Mucosa of rectum (tissue), 2 donors: ENCODE measurements around the gene CCDC12.
A peak's percentile ranks its signal among the peaks of the same experiment; 100 is the strongest.

Experiments
- H3K27ac ChIP-seq, 2 donors: one replicate each; pipeline ENCODE4 v1.7.0; 2013; ENCODE audit warnings: inconsistent platforms in 2 of 2, low read depth in 2 of 2, low read length in 2 of 2
- H3K27me3 ChIP-seq, 2 donors: one replicate each; pipeline ENCODE4 v1.7.0; 2013; ENCODE audit warnings: low read length in 2 of 2; ENCODE audit not compliant: control insufficient read depth in 2 of 2, insufficient read depth in 2 of 2
- H3K36me3 ChIP-seq, 2 donors: one replicate each; pipeline ENCODE4 v1.7.0; 2013; ENCODE audit warnings: low read length in 2 of 2; ENCODE audit not compliant: control insufficient read depth in 2 of 2, insufficient read depth in 2 of 2
- H3K4me1 ChIP-seq, 2 donors: one replicate each; pipeline ENCODE4 v1.7.0; 2013; ENCODE audit warnings: low read length in 2 of 2, mild to moderate bottlenecking in 1 of 2; ENCODE audit not compliant: control insufficient read depth in 2 of 2, insufficient read depth in 2 of 2
- H3K4me3 ChIP-seq, 2 donors: one replicate each; pipeline ENCODE4 v1.7.0; 2013; ENCODE audit warnings: low read length in 2 of 2
- H3K9ac ChIP-seq, 2 donors: one replicate each; pipeline ENCODE4 v1.7.0; 2013; ENCODE audit warnings: low read length in 2 of 2, low read depth in 1 of 2, mild to moderate bottlenecking in 1 of 2
- H3K9me3 ChIP-seq, 2 donors: one replicate each; pipeline ENCODE4 v1.7.0; 2013; ENCODE audit warnings: low read length in 2 of 2; ENCODE audit not compliant: control insufficient read depth in 2 of 2
- donor health status: healthy.
- donor health status: Normal muscosa, but diverticular disease.

Gene CCDC12

DNA sequence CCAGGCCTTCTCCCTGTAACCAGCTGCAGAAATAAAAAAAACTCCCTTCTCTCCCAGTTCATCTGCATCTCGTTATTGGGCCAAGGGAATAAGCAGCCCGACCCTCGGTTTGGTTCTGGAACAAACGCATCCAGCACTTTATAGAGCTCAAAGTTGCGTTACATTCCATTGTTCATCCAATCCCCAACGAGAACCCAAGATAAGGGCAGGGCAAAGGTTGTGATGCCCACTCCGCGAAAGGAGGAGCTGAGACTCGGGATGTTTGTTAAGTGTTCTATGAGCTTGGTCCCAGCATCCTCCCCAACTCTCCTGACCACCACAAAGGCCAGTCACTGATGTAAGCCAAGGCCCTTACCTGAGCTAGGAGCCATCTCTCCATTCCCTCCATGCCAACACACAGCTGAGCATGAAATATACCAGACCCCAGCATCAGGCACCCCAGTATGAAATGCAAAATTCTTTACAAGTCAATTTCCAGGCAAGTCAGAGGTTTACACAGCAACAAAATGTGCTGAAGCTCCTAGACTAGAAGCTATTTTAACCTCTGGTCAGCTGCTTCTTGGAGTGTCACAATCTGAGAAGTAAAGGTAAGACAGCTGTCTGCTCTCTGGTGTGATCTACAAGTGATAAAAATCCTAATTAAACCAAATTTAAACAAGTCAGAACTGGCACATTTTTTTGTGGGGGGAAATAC, 17.9 kb downstream of the CCDC12 start:
- Histone ChIP-seq H3K27ac (no peak overlapping the region), H3K9me3 (no peaks in the 10 kb centered on the region), H3K9ac (no peak overlapping the region), H3K4me3 (no peak overlapping the region), H3K36me3 (peaks cover 0 to 3% of the 10 kb centered on the region in 2 donors), H3K27me3 (no peaks in the 10 kb centered on the region), H3K4me1 (peaks cover 39 to 49% of the 10 kb centered on the region in 2 donors)

DNA sequence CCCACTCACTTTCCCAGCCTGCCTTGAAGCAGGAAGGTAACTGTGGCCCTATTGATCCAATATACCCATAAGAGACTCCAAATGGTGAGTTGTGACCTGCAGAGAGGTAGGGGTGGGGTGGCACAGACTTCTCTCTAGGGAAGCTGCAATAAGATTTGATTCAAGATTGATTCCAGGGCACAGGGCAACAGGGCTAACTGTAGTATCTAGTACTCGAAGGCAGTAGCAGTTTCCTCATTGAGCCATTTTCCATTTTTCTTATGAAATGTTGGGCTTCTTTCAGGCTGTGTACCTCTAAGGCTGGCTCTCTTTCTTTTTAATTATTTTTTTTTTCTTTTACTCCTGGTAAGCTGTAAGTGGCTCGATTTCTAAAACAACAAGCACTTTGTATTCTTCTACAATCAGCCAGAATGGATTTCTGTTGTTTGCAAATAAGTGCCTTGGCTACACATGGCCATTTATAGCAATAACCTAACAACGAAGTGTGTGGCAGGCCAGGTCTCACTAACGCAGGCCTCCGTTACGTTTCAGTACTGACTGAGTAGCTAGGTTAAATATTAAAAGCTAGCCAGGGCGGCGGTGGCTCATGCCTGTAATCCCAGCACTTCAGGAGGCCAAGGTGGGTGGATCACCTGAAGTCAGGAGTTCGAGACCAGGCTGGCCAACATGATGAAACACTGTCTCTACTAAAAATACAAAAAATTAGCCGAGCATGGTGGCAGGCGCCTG, 19.3 kb downstream of the CCDC12 start:
- Histone ChIP-seq H3K9ac (no peak overlapping the region), H3K4me1 (peaks cover 39 to 49% of the 10 kb centered on the region in 2 donors)

DNA sequence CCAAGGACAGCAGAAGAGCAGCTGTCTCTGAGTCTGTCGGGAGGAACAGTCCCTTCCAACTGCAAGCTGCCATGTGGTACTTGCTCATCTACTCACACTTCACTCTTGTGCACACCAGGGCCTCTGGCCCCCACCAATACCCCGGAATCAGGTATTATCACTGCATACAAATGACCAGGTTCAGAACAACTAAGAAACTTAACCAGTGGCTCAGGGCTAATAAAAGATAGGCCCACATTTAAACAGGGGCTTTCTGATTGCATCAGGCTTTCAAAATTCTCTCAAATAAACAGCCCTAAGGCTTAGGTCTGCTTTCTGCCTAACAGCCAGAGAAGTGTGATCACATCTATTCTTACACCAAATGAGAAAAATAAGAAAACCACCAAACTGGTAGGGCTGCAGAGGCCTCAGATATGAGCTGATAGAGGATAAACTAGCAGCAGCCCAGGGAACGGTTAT, 20.7 kb downstream of the CCDC12 start:
- Histone ChIP-seq H3K4me3 (no peak overlapping the region), H3K4me1 (peaks cover 36 to 48% of the 10 kb centered on the region in 2 donors), H3K9me3 (no peaks in the 10 kb centered on the region), H3K27me3 (no peaks in the 10 kb centered on the region), H3K27ac (no peak overlapping the region), H3K9ac (no peak overlapping the region), H3K36me3 (peaks cover 0 to 3% of the 10 kb centered on the region in 2 donors)

More for the DNA sequence above, 19.3 kb downstream of the CCDC12 start:
- H3K27ac ChIP-seq = peak overlapping the region; percentile 11 to 23
- peaks cover 0 to 3% of the 10 kb centered on the region in 2 donors for H3K36me3 ChIP-seq
- no peaks in the 10 kb centered on the region for H3K9me3 ChIP-seq
- no peaks in the 10 kb centered on the region for H3K27me3 ChIP-seq
- H3K4me3 ChIP-seq = no peak overlapping the region

DNA sequence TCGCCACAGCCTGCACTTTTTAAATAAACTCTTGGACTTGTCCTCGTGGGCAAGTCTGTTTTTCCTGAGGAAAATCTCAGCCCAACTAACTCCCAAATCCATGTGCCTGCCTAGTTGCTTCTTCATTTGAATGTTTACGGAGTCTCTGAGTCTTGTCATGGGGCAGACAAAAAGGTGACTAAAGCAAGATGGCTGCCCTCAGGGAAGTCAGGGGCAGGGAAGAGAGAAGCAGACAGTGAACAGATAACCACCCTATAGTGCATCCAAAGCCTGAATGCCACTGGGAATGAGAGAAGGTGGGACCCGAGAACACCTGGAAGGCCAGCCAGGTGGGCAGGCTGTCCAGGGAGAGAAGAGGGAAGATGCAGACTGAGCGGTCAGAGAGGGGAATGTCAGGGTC, 21.4 kb downstream of the CCDC12 start:
- peaks cover 0 to 3% of the 10 kb centered on the region in 2 donors for H3K36me3 ChIP-seq
- no peaks in the 10 kb centered on the region for H3K9me3 ChIP-seq
- no peaks in the 10 kb centered on the region for H3K27me3 ChIP-seq
- no peak overlapping the region for H3K27ac ChIP-seq
- H3K4me3 ChIP-seq = no peak overlapping the region
- H3K4me1 ChIP-seq = peaks cover 33 to 47% of the 10 kb centered on the region in 2 donors
- no peak overlapping the region for H3K9ac ChIP-seq

DNA sequence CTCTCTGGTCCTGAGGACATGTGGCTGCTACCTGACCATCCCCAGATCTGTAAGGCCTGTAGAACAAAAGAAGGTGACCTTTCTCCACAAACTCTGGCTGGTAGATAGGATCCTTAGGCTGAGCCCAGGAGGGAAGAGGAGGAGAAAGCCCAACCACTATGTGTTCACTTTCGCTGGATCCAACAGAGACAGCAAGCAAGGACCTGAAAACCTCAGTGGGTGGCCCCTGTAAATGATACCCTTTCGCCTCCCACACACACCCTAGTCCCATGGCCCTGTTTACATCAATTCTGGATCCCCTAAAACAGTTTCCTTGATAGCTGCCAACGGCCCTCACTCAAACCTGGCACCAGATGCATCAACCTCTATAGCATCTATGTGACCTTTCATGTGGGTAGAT, 22.4 kb downstream of the CCDC12 start:
- Histone ChIP-seq H3K36me3 (no peaks in the 10 kb centered on the region), H3K4me3 (no peak overlapping the region), H3K9me3 (no peaks in the 10 kb centered on the region), H3K27me3 (no peaks in the 10 kb centered on the region), H3K9ac (no peak overlapping the region), H3K4me1 (peaks cover 33 to 43% of the 10 kb centered on the region in 2 donors), H3K27ac (no peak overlapping the region)

DNA sequence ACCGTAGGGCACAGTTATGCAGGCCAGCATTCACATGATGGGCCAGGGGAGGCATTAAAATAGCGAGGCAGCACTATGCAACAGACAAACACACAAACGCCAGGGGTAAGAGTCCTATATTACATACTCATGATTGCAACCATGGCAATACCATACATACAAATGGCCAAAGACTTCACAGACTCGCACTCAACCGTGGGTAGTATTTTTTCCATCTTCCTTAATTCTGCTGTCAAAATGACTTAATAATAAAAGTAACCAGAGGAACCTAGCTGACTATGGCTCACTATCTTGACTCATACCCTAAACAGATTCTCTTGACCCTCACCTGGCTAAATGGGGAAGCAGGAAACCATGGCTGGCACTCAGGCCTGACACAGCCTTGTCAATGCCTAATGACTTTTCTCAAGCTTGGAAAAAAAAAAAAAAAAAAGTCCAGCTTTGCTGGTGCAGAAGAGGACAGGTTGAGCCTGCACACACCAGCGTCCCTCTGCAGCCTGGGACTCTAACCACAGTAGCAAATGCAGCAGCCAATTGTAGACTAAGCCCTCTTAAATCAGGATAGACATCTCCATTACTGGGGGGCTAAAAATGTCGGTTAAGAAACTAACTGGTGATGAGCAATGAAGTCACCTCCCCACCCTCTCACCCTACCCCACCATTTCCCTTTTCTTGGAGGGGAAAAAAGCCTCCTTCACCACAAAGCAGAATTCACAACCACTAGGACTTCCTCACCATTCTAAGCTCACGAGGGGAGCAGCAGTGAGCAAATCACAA, 23.1 kb downstream of the CCDC12 start:
- no peak overlapping the region for H3K4me3 ChIP-seq
- peak overlapping the region in 1 of 2 donors; percentile 11 for H3K27ac ChIP-seq
- no peaks in the 10 kb centered on the region for H3K9me3 ChIP-seq
- no peaks in the 10 kb centered on the region for H3K27me3 ChIP-seq
- no peak overlapping the region for H3K9ac ChIP-seq
- peaks cover 35 to 43% of the 10 kb centered on the region in 2 donors for H3K4me1 ChIP-seq
- H3K36me3 ChIP-seq = no peaks in the 10 kb centered on the region

DNA sequence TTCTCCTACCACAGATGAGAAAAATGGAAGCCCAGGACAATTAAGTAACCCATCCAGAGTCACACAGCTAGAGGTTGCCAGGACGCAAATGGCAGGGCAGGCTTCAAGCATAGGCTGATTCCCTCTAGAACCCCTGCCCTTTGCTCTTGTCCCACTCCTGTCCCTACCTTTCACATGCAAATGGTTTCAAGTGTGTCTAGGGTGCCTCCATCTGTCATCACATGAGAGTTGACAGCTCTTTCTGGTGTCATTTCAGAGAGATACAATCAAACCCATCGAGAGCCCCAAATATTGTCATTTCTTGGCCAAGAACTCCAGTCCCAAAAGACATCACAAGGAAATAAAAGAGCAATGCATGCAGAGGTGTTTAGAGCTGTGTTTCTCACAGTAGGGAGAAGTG, 23.7 kb downstream of the CCDC12 start:
- H3K27me3 ChIP-seq = no peaks in the 10 kb centered on the region
- no peaks in the 10 kb centered on the region for H3K36me3 ChIP-seq
- H3K4me3 ChIP-seq = no peak overlapping the region
- peaks cover 39 to 45% of the 10 kb centered on the region in 2 donors for H3K4me1 ChIP-seq
- no peaks in the 10 kb centered on the region for H3K9me3 ChIP-seq
- H3K9ac ChIP-seq = no peak overlapping the region
- peak overlapping the region in 1 of 2 donors; percentile 11 for H3K27ac ChIP-seq

DNA sequence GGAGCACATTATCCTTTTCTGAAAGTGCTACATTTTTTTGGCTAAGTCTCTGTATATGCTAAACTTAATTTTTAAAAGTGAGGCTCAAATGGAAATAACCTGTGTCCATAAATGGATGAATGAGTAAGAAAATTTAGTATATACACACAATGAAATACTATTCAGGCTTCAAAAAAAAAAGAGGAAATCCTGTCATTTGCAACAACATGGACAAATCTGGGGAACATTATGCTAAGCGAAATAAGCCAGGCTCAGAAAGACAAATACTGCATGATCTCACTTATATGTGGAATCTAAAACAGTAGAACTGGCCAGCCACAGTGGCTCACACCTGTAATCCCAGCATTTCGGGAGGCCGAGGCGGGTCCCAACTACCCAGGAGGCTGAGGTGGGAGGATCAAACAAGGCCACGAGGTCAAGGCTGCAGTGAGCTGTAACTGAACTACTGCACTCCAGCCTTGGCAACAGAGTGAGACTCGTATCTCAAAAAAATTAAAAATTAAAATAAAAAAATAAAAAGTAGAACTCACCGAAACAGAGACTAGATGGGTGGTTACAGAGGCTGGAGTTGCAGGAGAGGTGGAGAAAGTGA, 25.8 kb downstream of the CCDC12 start:
- H3K4me1 ChIP-seq = peaks cover 52 to 55% of the 10 kb centered on the region in 2 donors
- H3K9ac ChIP-seq = no peak overlapping the region
- peaks cover 0 to 3% of the 10 kb centered on the region in 2 donors for H3K36me3 ChIP-seq
- no peaks in the 10 kb centered on the region for H3K27me3 ChIP-seq
- no peak overlapping the region for H3K27ac ChIP-seq
- no peaks in the 10 kb centered on the region for H3K9me3 ChIP-seq
- no peak overlapping the region for H3K4me3 ChIP-seq

DNA sequence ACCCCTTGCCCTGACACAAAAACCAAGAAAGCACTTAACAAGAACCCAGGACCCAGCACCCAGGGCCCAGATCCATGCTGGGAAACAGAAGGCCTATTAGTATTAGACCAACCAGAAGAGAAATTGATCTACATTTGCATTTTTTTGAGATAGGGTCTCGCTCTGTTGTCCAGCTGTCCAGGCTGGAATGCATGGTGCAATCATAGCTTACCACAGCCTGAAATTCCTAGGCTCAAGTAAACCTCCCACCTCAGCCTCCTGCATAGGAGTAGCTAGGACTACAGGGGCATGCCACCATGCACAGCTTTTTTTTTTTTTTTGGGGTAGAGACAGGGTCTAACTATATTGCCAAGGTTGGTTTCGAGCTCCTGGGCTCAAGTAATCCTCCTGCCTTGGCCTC, 26.4 kb downstream of the CCDC12 start:
- H3K27me3 ChIP-seq = no peaks in the 10 kb centered on the region

More for the DNA sequence above, 26.4 kb downstream of the CCDC12 start:
- peaks cover 51 to 57% of the 10 kb centered on the region in 2 donors for H3K4me1 ChIP-seq
- H3K4me3 ChIP-seq = no peak overlapping the region
- H3K27ac ChIP-seq = peak overlapping the region in 1 of 2 donors; percentile 6
- H3K9me3 ChIP-seq = no peaks in the 10 kb centered on the region
- H3K9ac ChIP-seq = no peak overlapping the region
- peaks cover 0 to 3% of the 10 kb centered on the region in 2 donors for H3K36me3 ChIP-seq
